ENCODE data around the gene CD300LD.
A peak's percentile ranks its signal among the peaks of the same experiment; 100 is the strongest.

The CD300LD gene

GRCh38 chr17:74573169-74573568, 18.9 kb downstream of the CD300LD start:
- no peak for TF ChIP-seq CTCF (IDR thresholded peaks at IDR 0.05; ENCODE audit: unreplicated experiment in 3 of 3)
- Mint-ChIP-seq H3K27ac (no peak overlapping the region), H3K36me3 (ENCODE audit: low read depth) (no peaks in the 10 kb centered on the region), H3K4me3 (no peak overlapping the region), H3K4me1 (peaks cover 3% of the 10 kb centered on the region), H3K9me3 (no peaks in the 10 kb centered on the region), H3K27me3 (ENCODE audit: low read depth) (peaks cover 25% of the 10 kb centered on the region)

GRCh38 chr17:74571621-74572270, 20.3 kb downstream of the CD300LD start:
- peaks cover 25% of the 10 kb centered on the region for H3K27me3 Mint-ChIP-seq (ENCODE audit: low read depth)
- peaks cover 4% of the 10 kb centered on the region for H3K4me1 Mint-ChIP-seq
- no peak overlapping the region for H3K4me3 Mint-ChIP-seq
- no peak for TF ChIP-seq CTCF (IDR thresholded peaks at IDR 0.05; ENCODE audit: unreplicated experiment in 3 of 3)
- H3K9me3 Mint-ChIP-seq, result no peaks in the 10 kb centered on the region
- no peak overlapping the region for H3K27ac Mint-ChIP-seq
- H3K36me3 Mint-ChIP-seq (ENCODE audit: low read depth), result no peaks in the 10 kb centered on the region

DNA sequence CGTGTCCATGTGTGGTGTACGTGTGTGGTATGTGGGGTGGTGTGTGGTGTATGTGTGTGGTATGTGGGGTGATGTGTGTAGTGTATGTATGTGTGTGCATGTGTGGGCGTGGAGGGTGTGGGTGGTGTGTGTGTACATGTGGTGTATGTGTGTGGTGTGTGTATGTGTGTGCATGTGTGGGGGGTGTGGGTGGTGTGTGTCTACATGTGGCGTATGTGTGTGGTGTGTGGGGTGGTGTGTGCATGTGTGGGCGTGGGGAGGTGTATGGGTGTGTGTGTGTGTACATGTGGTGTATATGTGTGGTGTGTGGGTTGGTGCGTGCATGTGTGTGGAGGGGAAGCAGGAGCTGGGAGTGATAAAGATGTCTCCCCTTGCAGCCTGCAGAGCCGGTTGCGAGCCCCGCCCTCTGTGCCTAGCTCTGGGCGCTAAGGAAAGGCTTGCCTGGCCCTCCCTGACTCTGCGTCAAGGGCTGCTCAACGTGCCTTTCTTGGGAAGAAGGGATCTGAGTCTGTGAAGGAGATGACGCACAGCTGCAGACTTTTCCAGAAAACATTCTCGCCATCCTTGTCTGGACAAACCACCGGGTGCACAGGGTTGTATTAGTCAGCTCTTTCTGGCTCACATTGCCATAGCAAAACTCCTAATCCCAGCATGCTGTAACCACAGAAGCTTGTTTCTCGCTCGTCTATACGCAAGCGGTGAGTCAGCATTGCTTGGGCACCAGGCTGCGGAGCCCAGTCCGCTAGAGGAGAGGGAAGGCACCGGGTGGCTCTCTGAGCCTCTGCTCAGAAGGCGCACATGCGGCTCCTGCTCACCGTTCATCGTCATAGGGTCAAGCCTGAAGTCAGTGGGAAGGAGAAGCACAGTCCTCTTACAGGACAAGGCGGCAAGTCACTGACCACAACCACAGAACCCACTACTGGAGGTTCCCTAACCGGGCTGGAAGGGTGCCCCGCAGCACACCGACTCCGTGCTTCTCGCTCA, 22.8 kb downstream of the CD300LD start:
- no peaks in the 10 kb centered on the region for H3K36me3 Mint-ChIP-seq (ENCODE audit: low read depth)
- TF ChIP-seq CTCF (IDR thresholded peaks at IDR 0.05; ENCODE audit: unreplicated experiment in 3 of 3), result no peak
- no peak overlapping the region for H3K4me3 Mint-ChIP-seq
- H3K27me3 Mint-ChIP-seq (ENCODE audit: low read depth), result peaks cover 21% of the 10 kb centered on the region
- H3K9me3 Mint-ChIP-seq, result no peaks in the 10 kb centered on the region
- H3K27ac Mint-ChIP-seq, result no peak overlapping the region
- peaks cover 4% of the 10 kb centered on the region for H3K4me1 Mint-ChIP-seq

GRCh38 chr17:74568106-74568873, 23.8 kb downstream of the CD300LD start:
- no peak for TF ChIP-seq CTCF (IDR thresholded peaks at IDR 0.05; ENCODE audit: unreplicated experiment in 3 of 3)
- Mint-ChIP-seq H3K9me3 (no peaks in the 10 kb centered on the region), H3K27me3 (ENCODE audit: low read depth) (peaks cover 23% of the 10 kb centered on the region), H3K4me3 (no peak overlapping the region), H3K4me1 (peaks cover 4% of the 10 kb centered on the region), H3K27ac (peak overlapping the region in 1 of 3 experiments; percentile 12), H3K36me3 (ENCODE audit: low read depth) (no peaks in the 10 kb centered on the region)

GRCh38 chr17:74567397-74567796, 24.7 kb downstream of the CD300LD start, which contains the start of gene CD300H:
Gene CD300H (minus strand): TSS chr17:74567509.
- Mint-ChIP-seq H3K36me3 (ENCODE audit: low read depth) (no peaks in the 10 kb centered on the region), H3K27me3 (ENCODE audit: low read depth) (peaks cover 26% of the 10 kb centered on the region), H3K4me3 (no peak within 1 kb of the TSS), H3K9me3 (no peaks in the 10 kb centered on the region), H3K27ac (peak within 1 kb of the TSS in 1 of 3 experiments; percentile 12), H3K4me1 (peaks cover 4% of the 10 kb centered on the region)
- TF ChIP-seq CTCF (IDR thresholded peaks at IDR 0.05; ENCODE audit: unreplicated experiment in 3 of 3), result no peak
